ENCODE measurements around the gene SND1.

SND1 gene

GRCh38 chr7:128122576-128123290 lies 470.7 kb downstream of the SND1 start:
- TF ChIP-seq CTCF (IDR thresholded peaks at IDR 0.05), result no peak

- TF ChIP-seq CTCF (IDR thresholded peaks at IDR 0.05), result no peak
Measured at GRCh38 chr7:128123291-128124037, 471.5 kb downstream of the SND1 start.

GRCh38 chr7:128124786-128125185 lies 472.8 kb downstream of the SND1 start:
- no peak for TF ChIP-seq CTCF (IDR thresholded peaks at IDR 0.05)

GRCh38 chr7:128125816-128126215 lies 473.8 kb downstream of the SND1 start:
- TF ChIP-seq CTCF (IDR thresholded peaks at IDR 0.05), result no peak

GRCh38 chr7:128128401-128128800 lies 476.4 kb downstream of the SND1 start:
- no peak for TF ChIP-seq CTCF (IDR thresholded peaks at IDR 0.05)

GRCh38 chr7:128129224-128129864 lies 477.4 kb downstream of the SND1 start:
- TF ChIP-seq CTCF (IDR thresholded peaks at IDR 0.05), result no peak

- TF ChIP-seq CTCF (IDR thresholded peaks at IDR 0.05), result no peak
Measured at GRCh38 chr7:128131115-128131514, 479.1 kb downstream of the SND1 start.

Measured in LNCAP (cell line).